Liver (tissue), 9 donors: Measurements from ENCODE around the gene SLC25A41. TPM values are rescaled to one million over a fixed set of nuclear protein-coding genes. Genes with fewer than 3 reads are reported as not detected.
A peak's percentile ranks its signal among the peaks of the same experiment; 100 is the strongest.

ENCODE experiments used
- DNase-seq: peaks from one replicate; pipeline ENCODE4 v3.0.0-alpha.2; 2017; ENCODE audit warnings: low spot score
- H3K27ac ChIP-seq, 2 donors: one replicate each; pipeline ENCODE4 v1.7.0; 2013; ENCODE audit warnings: inconsistent platforms in 2 of 2, low read length in 2 of 2, control low read depth in 1 of 2, low read depth in 1 of 2, mild to moderate bottlenecking in 1 of 2
- H3K27me3 ChIP-seq, 4 donors: one replicate each; pipeline versions ENCODE4 v1.6.1 to v1.7.0; 2013; ENCODE audit warnings: low read length in 3 of 4, inconsistent platforms in 1 of 4, mild to moderate bottlenecking in 1 of 4, moderate library complexity in 1 of 4; ENCODE audit not compliant: control insufficient read depth in 4 of 4, insufficient read depth in 4 of 4
- H3K36me3 ChIP-seq, 4 donors: one replicate each; pipeline versions ENCODE4 v1.6.1 to v1.7.0; 2013; ENCODE audit warnings: low read length in 3 of 4, mild to moderate bottlenecking in 3 of 4, low read depth in 1 of 4, moderate library complexity in 1 of 4; ENCODE audit not compliant: control insufficient read depth in 4 of 4, insufficient read depth in 3 of 4
- H3K4me1 ChIP-seq, 4 donors: one replicate each; pipeline versions ENCODE4 v1.6.1 to v1.7.0; 2013; ENCODE audit warnings: low read length in 3 of 4, mild to moderate bottlenecking in 3 of 4, moderate library complexity in 1 of 4; ENCODE audit not compliant: control insufficient read depth in 4 of 4, insufficient read depth in 4 of 4
- H3K4me3 ChIP-seq, 3 donors: one replicate each; pipeline versions ENCODE4 v1.6.1 to v1.7.0; 2013; ENCODE audit warnings: low read length in 3 of 3, control low read depth in 1 of 3, low read depth in 1 of 3, mild to moderate bottlenecking in 1 of 3
- H3K9ac ChIP-seq, 2 donors: one replicate each; pipeline ENCODE4 v1.7.0; 2013; ENCODE audit warnings: low read length in 2 of 2, mild to moderate bottlenecking in 2 of 2, moderate library complexity in 2 of 2, control low read depth in 1 of 2, low read depth in 1 of 2
- H3K9me3 ChIP-seq, 4 donors: one replicate each; pipeline versions ENCODE4 v1.6.1 to v1.7.0; 2013; ENCODE audit warnings: low read length in 3 of 4; ENCODE audit not compliant: control insufficient read depth in 4 of 4
- ATF3 ChIP-seq: IDR thresholded peaks from 2 replicates; pipeline ENCODE4 v1.6.1; 2016; ENCODE audit warnings: antibody characterized with exemption
- CTCF ChIP-seq: fragments of 150-350 bp; IDR thresholded peaks from 2 replicates; pipeline ENCODE4 v1.5.1; 2017; ENCODE audit warnings: improper control_type of control experiment, low read depth, low read length; ENCODE audit not compliant: missing input control
- EGR1 ChIP-seq, 2 donors: IDR thresholded peaks; 2 replicates each; pipeline ENCODE4 v1.6.1; 2016 to 2018; ENCODE audit warnings: antibody characterized with exemption in 2 of 2, low read depth in 2 of 2
- FOXA1 ChIP-seq: IDR thresholded peaks from 2 replicates; pipeline ENCODE4 v1.6.1; 2016; ENCODE audit warnings: antibody characterized with exemption
- HNF4G ChIP-seq: IDR thresholded peaks from 2 replicates; pipeline ENCODE4 v1.6.1; 2016; ENCODE audit warnings: antibody characterized with exemption
- JUND ChIP-seq, 2 donors: IDR thresholded peaks; 2 replicates each; pipeline ENCODE4 v1.6.1; 2016; ENCODE audit warnings: antibody characterized with exemption in 2 of 2
- MAX ChIP-seq: IDR thresholded peaks from 2 replicates; pipeline ENCODE4 v1.6.1; 2016; ENCODE audit warnings: antibody characterized with exemption
- NR2F2 ChIP-seq: IDR thresholded peaks from 2 replicates; pipeline ENCODE4 v1.6.1; 2016; ENCODE audit warnings: antibody characterized with exemption
- RAD21 ChIP-seq, 2 donors: IDR thresholded peaks; 2 replicates each; pipeline ENCODE4 v1.6.1; 2016; ENCODE audit warnings: antibody characterized with exemption in 2 of 2, mild to moderate bottlenecking in 2 of 2
- RXRA ChIP-seq, 2 donors: IDR thresholded peaks; 2 replicates each; pipeline ENCODE4 v1.6.1; 2017 to 2018; ENCODE audit warnings: antibody characterized with exemption in 2 of 2, mild to moderate bottlenecking in 1 of 2
- SP1 ChIP-seq: IDR thresholded peaks from 2 replicates; pipeline ENCODE4 v1.6.1; 2018; ENCODE audit warnings: antibody characterized with exemption, mild to moderate bottlenecking
- YY1 ChIP-seq: IDR thresholded peaks from 2 replicates; pipeline ENCODE4 v1.6.1; 2016; ENCODE audit warnings: antibody characterized with exemption, mild to moderate bottlenecking
- ZBTB33 ChIP-seq: IDR thresholded peaks from 2 replicates; pipeline ENCODE4 v1.6.1; 2016; ENCODE audit warnings: antibody characterized with exemption
- WGBS: extraction: QIAGEN DNeasy Blood & Tissue Kit; methylation state at CpG from one replicate; pipeline ENCODE4 v1.1.7; 2013; 5-methylcytosine and 5-hydroxymethylcytosine counted together
- polyA plus RNA-seq, 2 donors: library from polyadenylated mRNA; stranded (reverse) in 1 of 2; unstranded in 1 of 2; fragments of 200-250 nt in 1 of 2; fragments of >200 nt in 1 of 2; fragmentation: Nextera tagmentation in 1 of 2; extraction: Ambion mirVana in 1 of 2; gene quantifications; one replicate each; pipeline versions ENCODE4 v1.2.1 to v1.2.3, GENCODE V29; 2013 to 2015
- total RNA-seq, 2 donors: library from RNA; depleted of rRNA; stranded (reverse); fragments of >200 nt; gene quantifications; one replicate each; pipeline ENCODE4 v1.2.3, GENCODE V29; 2014
- donor health status: healthy.
- donor health status: healthy.
- donor health status: healthy.
- donor health status: healthy.
- donor health status: healthy.

Gene SLC25A41
- total and polyA plus RNA-seq, 4 donors, result 0.14 to 0.16 TPM; not detected in 2

- 91% methylated on average over 19 of the region's 19 CpGs for WGBS
- no peak overlapping the region for H3K4me3 ChIP-seq
- H3K27me3 ChIP-seq, result no peaks in the 10 kb centered on the region
- peaks cover 24 to 70% (median 53%) of the 10 kb centered on the region in 4 donors for H3K36me3 ChIP-seq
- peaks cover 1 to 23% (median 14%) of the 10 kb centered on the region in 4 donors for H3K4me1 ChIP-seq
- H3K9ac ChIP-seq, result no peak overlapping the region
- TF ChIP-seq HNF4G, result no peak
- no peak for TF ChIP-seq ATF3
- no peak for TF ChIP-seq RXRA (IDR thresholded peaks at IDR 0.05)
- TF ChIP-seq MAX, result no peak
- no peak for TF ChIP-seq RAD21 (IDR thresholded peaks at IDR 0.05)
- no peak for TF ChIP-seq CTCF
- no peak for TF ChIP-seq JUND (IDR thresholded peaks at IDR 0.05)
- DNase-seq, result no peak
- H3K9me3 ChIP-seq, result no peaks in the 10 kb centered on the region
- no peak overlapping the region for H3K27ac ChIP-seq
Measured at GRCh38 chr19:6418562-6418932, 15.0 kb downstream of the SLC25A41 start.

GRCh38 chr19:6417713-6418561 is 15.6 kb downstream of the SLC25A41 start:
- DNase-seq, result no peak
- Histone ChIP-seq H3K27me3 (no peaks in the 10 kb centered on the region), H3K4me3 (no peak overlapping the region), H3K9me3 (no peaks in the 10 kb centered on the region), H3K36me3 (peaks cover 24 to 70% (median 53%) of the 10 kb centered on the region in 4 donors), H3K9ac (no peak overlapping the region), H3K27ac (no peak overlapping the region), H3K4me1 (peaks cover 1 to 17% (median 9%) of the 10 kb centered on the region in 4 donors)
- TF ChIP-seq CTCF (peak; percentile 18), EGR1 (IDR thresholded peaks at IDR 0.05; ENCODE audit: low read depth in 2 of 2) (no peak), ZBTB33 (no peak), YY1 (no peak), ATF3 (no peak), RAD21 (IDR thresholded peaks at IDR 0.05) (peak in 1 of 2 donors; percentile 65), NR2F2 (no peak), RXRA (IDR thresholded peaks at IDR 0.05) (no peak), HNF4G (no peak), SP1 (no peak), FOXA1 (no peak), MAX (no peak)
- WGBS, result 78% methylated on average over 33 of the region's 33 CpGs
